ENCODE results near the gene MSH5. TPM values are rescaled to one million over a fixed set of nuclear protein-coding genes. Genes with fewer than 3 reads are reported as not detected.

MSH5 gene
- total and polyA plus RNA-seq, 2 of the 13 experiments (the other 11 are each of a cell fraction or from before 2014, with no cell fraction given): 10.2 to 38.7 TPM

GRCh38 chr6:31736021-31736767 lies 3.6 kb upstream of the MSH5 start, which contains the start of gene CLIC1 (continued):
- TF ChIP-seq ZSCAN29 (CRISPR knock-in tag; conservative IDR thresholded peaks at IDR 0.05) (no peak; the same call in 1 of the 2 replicates), ZBTB3 (CRISPR knock-in tag; IDR thresholded peaks at IDR 0.05; ENCODE audit: borderline replicate concordance, low read depth) (no peak), AGO1 (IDR thresholded peaks at IDR 0.05; ENCODE audit: low read depth, low read length, poor library complexity, severe bottlenecking) (no peak), ZNF570 (CRISPR knock-in tag; IDR thresholded peaks at IDR 0.05; ENCODE audit: borderline replicate concordance) (0 out of 2 replicates have a peak, but pooled peaks have one; percentile 3), KMT2A (CRISPR knock-in tag; IDR thresholded peaks at IDR 0.05) (no peak; the same call in 1 of the 2 replicates), ZNF33B (CRISPR knock-in tag; IDR thresholded peaks at IDR 0.05) (no peak), ZNF746 (CRISPR knock-in tag; IDR thresholded peaks at IDR 0.05) (peak; percentile 87; the same call in 1 of the 2 replicates), ZNF235 (CRISPR knock-in tag; IDR thresholded peaks at IDR 0.05; ENCODE audit: borderline replicate concordance) (peak; percentile 84; the same call in 1 of the 2 replicates), PRDM15 (CRISPR knock-in tag; IDR thresholded peaks at IDR 0.05) (peak; percentile 62; the same call in 1 of the 2 replicates), HMG20B (CRISPR knock-in tag; conservative IDR thresholded peaks at IDR 0.05) (no peak; the same call in 1 of the 2 replicates), POGK (CRISPR knock-in tag; conservative IDR thresholded peaks at IDR 0.05) (peak; percentile 45; the same call in 1 of the 2 replicates), ZNF737 (CRISPR knock-in tag; IDR thresholded peaks at IDR 0.05; ENCODE audit: borderline replicate concordance) (no peak), PRDM10 (CRISPR knock-in tag; IDR thresholded peaks at IDR 0.05; ENCODE audit: low read depth) (peak; percentile 96), CENPBD1 (CRISPR knock-in tag; IDR thresholded peaks at IDR 0.05; ENCODE audit: borderline replicate concordance, low read depth) (no peak), GLI4 (CRISPR knock-in tag; IDR thresholded peaks at IDR 0.05; ENCODE audit: borderline replicate concordance) (peak; percentile 7; the same call in 1 of the 2 replicates), SCMH1 (CRISPR knock-in tag; IDR thresholded peaks at IDR 0.05; ENCODE audit: borderline replicate concordance) (no peak), EHMT2 (IDR thresholded peaks at IDR 0.05; ENCODE audit: borderline replicate concordance, low read depth, low read length) (no peak), ZFP62 (CRISPR knock-in tag; IDR thresholded peaks at IDR 0.05) (no peak)

All from HepG2 (cell line).